ENCODE results near the gene RAB6B. TPM values are rescaled to one million over a fixed set of nuclear protein-coding genes. Genes with fewer than 3 reads are reported as not detected.

Gene RAB6B
- total and polyA plus RNA-seq, 2 of the 8 experiments (the other 6 are each of a cell fraction or from before 2014, with no cell fraction given): 7.9 to 15.6 TPM

GRCh38 chr3:133938770-133939462, 43.2 kb upstream of the RAB6B start:
- H2BK20ac ChIP-seq (ENCODE audit: low read length): no peak overlapping the region
- no peaks in the 10 kb centered on the region for H3K36me3 ChIP-seq (ENCODE audit: control insufficient read depth in 2 of 4, insufficient read depth in 4 of 4, low read length in 3 of 4)
- no peaks in the 10 kb centered on the region for H3K79me1 ChIP-seq (ENCODE audit: low read depth, low read length)
- H2AFZ ChIP-seq (ENCODE audit: low read length): no peak overlapping the region
- H4K5ac ChIP-seq (ENCODE audit: insufficient read length, low read depth, low read length): no peak overlapping the region
- H3K79me2 ChIP-seq (ENCODE audit: control insufficient read depth in 1 of 2, insufficient read depth in 2 of 2, low read length in 2 of 2): no peaks in the 10 kb centered on the region
- peaks cover 0 to 10% (median 3%) of the 10 kb centered on the region in 4 experiments; a peak in 5 of 7 replicates for H3K4me1 ChIP-seq (replicated peaks in 1 of 4; ENCODE audit: control insufficient read depth in 3 of 4, insufficient read depth in 4 of 4, low read length in 3 of 4)
- H4K20me1 ChIP-seq (replicated peaks in 1 of 2; ENCODE audit: control insufficient read depth in 1 of 2, insufficient read depth in 2 of 2, low read length in 2 of 2): no peaks in the 10 kb centered on the region
- no peak overlapping the region for H2BK5ac ChIP-seq (ENCODE audit: low read depth, low read length)
- ChIA-PET CTCF (ENCODE audit: partially characterized antibody) (interaction anchor here (0.6 to 4.5 kb wide), 8 partner anchors 9 to 273 kb away, joined by 3 to 20 read pairs (median 4); no protein-coding TSS in a partner anchor), POLR2A (ENCODE audit: partially characterized antibody) (no interaction called here)
- no peak overlapping the region for H2AK5ac ChIP-seq (ENCODE audit: low read depth, low read length)
- no peak overlapping the region for H3K27ac ChIP-seq (ENCODE audit: low read depth, low read length)
- no peak overlapping the region for H4K91ac ChIP-seq (replicated peaks; ENCODE audit: insufficient read length, low read length)
- no peak overlapping the region for H4K8ac ChIP-seq (ENCODE audit: extremely low read depth, insufficient read depth, low read length)
- H3K56ac ChIP-seq (replicated peaks; ENCODE audit: insufficient read length, low read depth, low read length): no peak overlapping the region
- H3K4ac ChIP-seq (replicated peaks; ENCODE audit: insufficient read length, low read depth, low read length): no peak overlapping the region
- WGBS, 2 experiments (ENCODE audit: extremely low coverage in 1 of 2, insufficient coverage in 1 of 2, insufficient read length in 1 of 2, insufficient replicate concordance in 2 of 2, low coverage in 1 of 2, low lambda C conversion rate in 2 of 2, missing lambda C conversion rate in 1 of 2): 88% methylated on average over 2 of the region's 2 CpGs; no CpG with 5 or more reads in 1 of the 2 experiments
- DNase-seq (ENCODE audit: low read depth in 1 of 2, low spot score in 2 of 2): peak in 1 of 2 experiments; percentile 36
- H3K23me2 ChIP-seq (ENCODE audit: low read depth, low read length): peaks cover 2% of the 10 kb centered on the region; the same call in 1 of the 2 replicates
- H3K14ac ChIP-seq (ENCODE audit: insufficient read length): no peak overlapping the region
- no peak overlapping the region for H3K4me3 ChIP-seq (ENCODE audit: extremely low read depth in 1 of 4, insufficient read depth in 2 of 4, low read depth in 3 of 4, low read length in 4 of 4)
- no peak overlapping the region for H3K4me2 ChIP-seq (ENCODE audit: insufficient read depth in 1 of 2, low read depth in 2 of 2, low read length in 2 of 2)
- no peaks in the 10 kb centered on the region for H3K9me3 ChIP-seq (ENCODE audit: insufficient read depth in 2 of 2, low read depth in 1 of 2, low read length in 1 of 2)
- no peak for FAIRE-seq
- no peak overlapping the region for H3K9ac ChIP-seq (replicated peaks in 1 of 4; ENCODE audit: extremely low read depth in 1 of 4, low read depth in 3 of 4, low read length in 3 of 4)
- no peak overlapping the region for H3K18ac ChIP-seq (ENCODE audit: extremely low read depth, low read length)
- no peaks in the 10 kb centered on the region for H3K27me3 ChIP-seq (replicated peaks in 1 of 4; ENCODE audit: control insufficient read depth in 3 of 4, extremely low read depth in 1 of 4, insufficient read depth in 3 of 4, low read length in 3 of 4)
- H3K23ac ChIP-seq (ENCODE audit: insufficient read length): no peak overlapping the region
- H2BK15ac ChIP-seq (ENCODE audit: low read length): no peak overlapping the region
- H2BK120ac ChIP-seq (replicated peaks; ENCODE audit: low read depth, low read length): no peak overlapping the region
- H2BK12ac ChIP-seq (ENCODE audit: low read depth, low read length): no peak overlapping the region
- TF ChIP-seq RAD21 (IDR thresholded peaks at IDR 0.05 in 1 of 2, conservative IDR thresholded peaks at IDR 0.05 in 1 of 2; ENCODE audit: low read depth in 2 of 2, low read length in 2 of 2) (peak; percentile 54 to 69), KDM5A (IDR thresholded peaks at IDR 0.05; ENCODE audit: low read length) (no peak), EZH2 (IDR thresholded peaks at IDR 0.05; ENCODE audit: low read depth, low read length, severe bottlenecking) (no peak), MAFK (IDR thresholded peaks at IDR 0.05; ENCODE audit: low read depth, low read length) (no peak), KDM1A (IDR thresholded peaks at IDR 0.05; ENCODE audit: borderline replicate concordance, low read length) (no peak), YY1 (IDR thresholded peaks at IDR 0.05; ENCODE audit: low read depth, low read length) (no peak), CTCF (IDR thresholded peaks at IDR 0.05; ENCODE audit: control extremely low read depth in 1 of 3, insufficient read depth in 1 of 3, low read depth in 1 of 3, low read length in 3 of 3) (peak; percentile 25 to 34 (median 32); a peak in 2 of 4 replicates), CTBP2 (IDR thresholded peaks at IDR 0.05; ENCODE audit: borderline replicate concordance, insufficient read depth, insufficient read length, low read length) (no peak), SRF (IDR thresholded peaks at IDR 0.05; ENCODE audit: low read depth, low read length) (no peak)

All from H1 (cell line).